IMR-90 (cell line): ENCODE results near the gene KYNU. TPM values are rescaled to one million over a fixed set of nuclear protein-coding genes. Genes with fewer than 3 reads are reported as not detected.

Source experiments
- ATAC-seq: fragments of 200-7000 bp; cut with Tn5 transposase; 2 replicates; pipeline ENCODE4 v1.9.1; 2020; ENCODE audit warnings: low read depth, mild to moderate bottlenecking, moderate library complexity
- BruUV-seq: library from RNA; stranded (reverse); fragments of 400-500 nt; replicated peaks from 2 replicates; lab custom pipeline; 2021; lab: Mats Ljungman, UMichigan
- CTCF ChIA-PET: fragments of 300-600 bp; formaldehyde crosslinking; extraction: SDS; loops from one replicate; lab custom pipeline; 2021; ENCODE audit warnings: antibody characterized with exemption; lab: Yijun Ruan, JAX
- POLR2A ChIA-PET: fragments of 300-600 bp; sonication (Branson Sonifier 250); formaldehyde crosslinking; loops from one replicate; lab custom pipeline; 2022; ENCODE audit warnings: antibody characterized with exemption; ENCODE audit not compliant: unreplicated experiment; lab: Charles Lee
- DNase-seq: peaks from one replicate; pipeline ENCODE4 v3.0.0; 2013
- H2AFZ ChIP-seq: replicated peaks from 2 replicates; pipeline ENCODE3; 2013; ENCODE audit warnings: low read length, mild to moderate bottlenecking; ENCODE audit not compliant: poor library complexity
- H2AK5ac ChIP-seq: 2 replicates; pipeline ENCODE4 v1.6.1; 2013; ENCODE audit warnings: low read depth, low read length, inconsistent platforms
- H2AK9ac ChIP-seq: replicated peaks from 2 replicates; pipeline ENCODE3; 2013; ENCODE audit warnings: mild to moderate bottlenecking, low read depth, low read length, moderate library complexity; ENCODE audit not compliant: poor library complexity
- H2BK120ac ChIP-seq: 2 replicates; pipeline ENCODE4 v1.6.1; 2013; ENCODE audit warnings: low read depth, low read length, inconsistent platforms
- H2BK15ac ChIP-seq: 3 replicates; pipeline ENCODE4 v1.6.1; 2013; ENCODE audit warnings: low read depth, low read length, inconsistent platforms
- H2BK20ac ChIP-seq: 2 replicates; pipeline ENCODE4 v1.6.1; 2013; ENCODE audit warnings: low read depth, mild to moderate bottlenecking, inconsistent platforms, low read length, moderate library complexity
- H2BK5ac ChIP-seq: 2 replicates; pipeline ENCODE4 v1.6.1; 2013; ENCODE audit warnings: mild to moderate bottlenecking, low read depth, low read length, inconsistent platforms; ENCODE audit not compliant: poor library complexity, severe bottlenecking
- H3K14ac ChIP-seq: replicated peaks from 2 replicates; pipeline ENCODE4 v1.6.1; 2013; ENCODE audit warnings: low read depth, low read length, inconsistent platforms
- H3K18ac ChIP-seq: 2 replicates; pipeline ENCODE4 v1.6.1; 2013; ENCODE audit warnings: low read depth, low read length, control low read depth
- H3K23ac ChIP-seq: 2 replicates; pipeline ENCODE4 v1.6.1; 2013; ENCODE audit warnings: low read depth, low read length, inconsistent platforms
- H3K27ac ChIP-seq: 2 replicates; pipeline ENCODE4 v1.5.1; 2013; ENCODE audit warnings: mild to moderate bottlenecking, control low read depth, low read length; ENCODE audit not compliant: insufficient read depth
- H3K27me3 ChIP-seq: 2 replicates; pipeline ENCODE4 v1.6.1; 2013; ENCODE audit warnings: low read length; ENCODE audit not compliant: control insufficient read depth, insufficient read depth
- H3K36me3 ChIP-seq: 2 replicates; pipeline ENCODE4 v1.6.1; 2013; ENCODE audit warnings: low read length, mixed read lengths; ENCODE audit not compliant: control insufficient read depth, insufficient read depth
- H3K4ac ChIP-seq: 2 replicates; pipeline ENCODE4 v1.6.1; 2013; ENCODE audit warnings: low read depth, low read length, inconsistent platforms
- H3K4me1 ChIP-seq: 2 replicates; pipeline ENCODE4 v1.6.1; 2013; ENCODE audit warnings: low read length, mixed read lengths; ENCODE audit not compliant: control insufficient read depth, insufficient read depth
- H3K4me2 ChIP-seq: 2 replicates; pipeline ENCODE4 v1.6.1; 2013; ENCODE audit warnings: low read depth, mild to moderate bottlenecking, control low read depth, low read length, moderate library complexity
- H3K4me3 ChIP-seq: 2 replicates; pipeline ENCODE4 v1.5.1; 2013; ENCODE audit warnings: low read depth, mild to moderate bottlenecking, control low read depth, low read length, moderate library complexity; ENCODE audit not compliant: insufficient read depth
- H3K56ac ChIP-seq: 2 replicates; pipeline ENCODE4 v1.6.1; 2013; ENCODE audit warnings: low read length, inconsistent platforms; ENCODE audit not compliant: insufficient read depth; ENCODE audit errors: extremely low read depth
- H3K79me1 ChIP-seq, 2 experiments: 2 replicates each; pipeline ENCODE4 v1.6.1; 2013; ENCODE audit warnings: low read length in 2 of 2, inconsistent platforms in 1 of 2, low read depth in 1 of 2
- H3K9ac ChIP-seq: 2 replicates; pipeline ENCODE4 v1.6.1; 2013; ENCODE audit warnings: low read depth, low read length, control low read depth
- H3K9me1 ChIP-seq: 2 replicates; pipeline ENCODE4 v1.6.1; 2013; ENCODE audit warnings: low read length, inconsistent platforms; ENCODE audit not compliant: insufficient read depth
- H3K9me3 ChIP-seq: 2 replicates; pipeline ENCODE4 v1.6.1; 2013; ENCODE audit warnings: low read length; ENCODE audit not compliant: control insufficient read depth, insufficient read depth
- H4K20me1 ChIP-seq: 2 replicates; pipeline ENCODE4 v1.6.1; 2013; ENCODE audit warnings: low read length, inconsistent platforms; ENCODE audit not compliant: insufficient read depth
- H4K5ac ChIP-seq: 2 replicates; pipeline ENCODE4 v1.6.1; 2013; ENCODE audit warnings: mild to moderate bottlenecking, low read depth, low read length, control low read depth
- H4K8ac ChIP-seq, 2 experiments: 2 replicates each; pipeline ENCODE4 v1.6.1; 2013; ENCODE audit warnings: low read depth in 2 of 2, low read length in 2 of 2, control low read depth in 1 of 2, inconsistent platforms in 1 of 2
- H4K91ac ChIP-seq: 2 replicates; pipeline ENCODE4 v1.6.1; 2013; ENCODE audit warnings: low read depth, low read length, inconsistent platforms; ENCODE audit not compliant: insufficient read depth
- BHLHE40 ChIP-seq: fragments of 150-350 bp; IDR thresholded peaks from 2 replicates; pipeline ENCODE4 v1.6.1; 2016; ENCODE audit warnings: mild to moderate bottlenecking, low read depth, low read length
- CEBPB ChIP-seq: IDR thresholded peaks from 2 replicates; pipeline ENCODE4 v1.6.1; 2012; ENCODE audit warnings: low read depth, low read length, improper control_type of control experiment
- CHD1 ChIP-seq: IDR thresholded peaks from 2 replicates; pipeline ENCODE4 v1.6.1; 2012; ENCODE audit warnings: low read depth, low read length, improper control_type of control experiment
- NFE2L2 ChIP-seq: fragments of 150-350 bp; IDR thresholded peaks from 2 replicates; pipeline ENCODE4 v1.6.1; 2016; ENCODE audit warnings: low read depth, mild to moderate bottlenecking, low read length
- SMC3 ChIP-seq: fragments of 150-350 bp; IDR thresholded peaks from 2 replicates; pipeline ENCODE4 v1.6.1; 2016; ENCODE audit warnings: low read depth, mild to moderate bottlenecking, antibody characterized with exemption, low read length, moderate library complexity
- dilution Hi-C: fragments of 300-500 bp; cut with HindIII; formaldehyde crosslinking; loops from one replicate; pipeline ENCODE4 v1.14.3; 2018; ENCODE audit warnings: low sequenced_read_pairs; ENCODE audit not compliant: unreplicated experiment
- in situ Hi-C: fragments of 300-500 bp; cut with MboI; formaldehyde crosslinking; loops from 3 replicates; pipeline ENCODE4 v1.14.3; 2019; ENCODE audit warnings: low sequenced_read_pairs, inconsistent platforms, mixed read lengths
- intact Hi-C: fragments of 100-400 bp; cut with micrococcal nuclease; formaldehyde crosslinking; loops from 2 replicates; pipeline ENCODE4 v1.10.0; 2022
- polyA plus RNA-seq, 3 experiments: library from polyadenylated mRNA; depleted of rRNA; stranded (reverse); fragments of >200 nt; gene quantifications; 2 replicates each; pipeline ENCODE4 v1.2.3, GENCODE V29; 2012; ENCODE audit warnings: low replicate concordance in 1 of 3
- total RNA-seq: library from RNA; depleted of rRNA; stranded (reverse); fragments of >200 nt; gene quantifications from 2 replicates; pipeline ENCODE4 v1.2.3, GENCODE V29; 2012
- TF ChIP-seq, protein P1 (sequence below): conservative IDR thresholded peaks from 2 replicates; pipeline ENCODE4 v1.5.1; 2012; ENCODE audit warnings: mild to moderate bottlenecking, low read depth, low read length, improper control_type of control experiment
- TF ChIP-seq, protein P2 (sequence below): fragments of 150-350 bp; IDR thresholded peaks from 2 replicates; pipeline ENCODE4 v1.6.1; 2017; ENCODE audit warnings: mild to moderate bottlenecking, antibody characterized with exemption, low read length, low read depth

Gene KYNU
- total and polyA plus RNA-seq, 2 of the 4 experiments (the other 2 are of a cell fraction) = 0.75 to 2.9 TPM

DNA sequence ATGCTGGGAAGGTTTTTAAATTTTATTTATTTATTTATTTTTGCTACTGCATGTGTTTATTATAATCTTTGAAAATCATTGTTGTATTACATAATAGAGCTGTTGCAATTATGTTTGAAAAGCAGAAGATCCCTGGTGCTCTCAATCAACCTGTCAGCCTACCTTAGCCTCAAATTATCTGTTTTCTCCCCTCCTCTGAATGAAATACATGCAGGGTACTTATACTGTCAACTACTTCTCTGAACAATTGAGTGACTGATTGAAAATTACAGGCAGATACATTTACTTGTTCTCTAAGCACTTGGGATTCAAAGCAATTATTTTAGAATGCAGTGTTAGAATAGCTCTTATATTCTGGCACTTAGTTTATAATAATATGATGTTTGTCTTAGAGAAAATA is 8.1 kb downstream of the KYNU start:
- Histone ChIP-seq H2AFZ (no peak overlapping the region), H3K27ac (no peak overlapping the region), H3K18ac (no peak overlapping the region), H3K4ac (no peak overlapping the region), H3K9ac (no peak overlapping the region), H3K4me1 (peaks cover 2% of the 10 kb centered on the region; the same call in 1 of the 2 replicates), H4K5ac (no peak overlapping the region), H4K8ac (no peak overlapping the region), H2AK9ac (no peak overlapping the region), H3K27me3 (no peaks in the 10 kb centered on the region), H3K36me3 (peaks cover 1% of the 10 kb centered on the region; the same call in 1 of the 2 replicates), H2BK20ac (no peak overlapping the region), H2BK5ac (no peak overlapping the region), H3K56ac (no peak overlapping the region), H2BK120ac (no peak overlapping the region), H3K23ac (no peak overlapping the region), H2BK15ac (no peak overlapping the region), H2AK5ac (no peak overlapping the region), H3K79me1 (no peaks in the 10 kb centered on the region), H4K91ac (no peak overlapping the region), H3K9me1 (no peaks in the 10 kb centered on the region; the same call in 1 of the 2 replicates), H3K9me3 (no peaks in the 10 kb centered on the region), H4K20me1 (no peaks in the 10 kb centered on the region), H3K14ac (no peak overlapping the region), H3K4me3 (no peak overlapping the region), H3K4me2 (no peak overlapping the region)
- no peak for DNase-seq
- TF ChIP-seq NFE2L2 = no peak
- TF ChIP-seq CHD1 = no peak
- TF ChIP-seq, protein P1, sequence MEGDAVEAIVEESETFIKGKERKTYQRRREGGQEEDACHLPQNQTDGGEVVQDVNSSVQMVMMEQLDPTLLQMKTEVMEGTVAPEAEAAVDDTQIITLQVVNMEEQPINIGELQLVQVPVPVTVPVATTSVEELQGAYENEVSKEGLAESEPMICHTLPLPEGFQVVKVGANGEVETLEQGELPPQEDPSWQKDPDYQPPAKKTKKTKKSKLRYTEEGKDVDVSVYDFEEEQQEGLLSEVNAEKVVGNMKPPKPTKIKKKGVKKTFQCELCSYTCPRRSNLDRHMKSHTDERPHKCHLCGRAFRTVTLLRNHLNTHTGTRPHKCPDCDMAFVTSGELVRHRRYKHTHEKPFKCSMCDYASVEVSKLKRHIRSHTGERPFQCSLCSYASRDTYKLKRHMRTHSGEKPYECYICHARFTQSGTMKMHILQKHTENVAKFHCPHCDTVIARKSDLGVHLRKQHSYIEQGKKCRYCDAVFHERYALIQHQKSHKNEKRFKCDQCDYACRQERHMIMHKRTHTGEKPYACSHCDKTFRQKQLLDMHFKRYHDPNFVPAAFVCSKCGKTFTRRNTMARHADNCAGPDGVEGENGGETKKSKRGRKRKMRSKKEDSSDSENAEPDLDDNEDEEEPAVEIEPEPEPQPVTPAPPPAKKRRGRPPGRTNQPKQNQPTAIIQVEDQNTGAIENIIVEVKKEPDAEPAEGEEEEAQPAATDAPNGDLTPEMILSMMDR = no peak
- no peak for TF ChIP-seq SMC3
- TF ChIP-seq BHLHE40 = no peak
- TF ChIP-seq CEBPB = no peak
- TF ChIP-seq, protein P2, sequence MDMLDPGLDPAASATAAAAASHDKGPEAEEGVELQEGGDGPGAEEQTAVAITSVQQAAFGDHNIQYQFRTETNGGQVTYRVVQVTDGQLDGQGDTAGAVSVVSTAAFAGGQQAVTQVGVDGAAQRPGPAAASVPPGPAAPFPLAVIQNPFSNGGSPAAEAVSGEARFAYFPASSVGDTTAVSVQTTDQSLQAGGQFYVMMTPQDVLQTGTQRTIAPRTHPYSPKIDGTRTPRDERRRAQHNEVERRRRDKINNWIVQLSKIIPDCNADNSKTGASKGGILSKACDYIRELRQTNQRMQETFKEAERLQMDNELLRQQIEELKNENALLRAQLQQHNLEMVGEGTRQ = no peak
- no TSS peak for BruUV-seq
- dilution Hi-C loops (no loop called here), intact Hi-C loops (no loop called here), in situ Hi-C loops (no loop called here)
- no peak for ATAC-seq
- CTCF ChIA-PET = interaction anchor here (0.7 kb wide), 1 partner anchor 103 kb away, joined by 3 read pairs; no protein-coding TSS in a partner anchor
- POLR2A ChIA-PET = no interaction called here
